Neutrophil (primary cell): ENCODE results near the gene STRA6.

Experiments
- H3K27ac ChIP-seq: fragments of 200-600 bp; sonication (generic); 2 replicates; pipeline ENCODE4 v1.5.1; 2016; ENCODE audit warnings: mild to moderate bottlenecking, moderate library complexity
- H3K27me3 ChIP-seq: fragments of 200-600 bp; sonication (generic); 2 replicates; pipeline ENCODE4 v1.6.0; 2016; ENCODE audit warnings: mild to moderate bottlenecking
- H3K36me3 ChIP-seq: fragments of 200-600 bp; sonication (generic); 2 replicates; pipeline ENCODE4 v1.5.1; 2017
- H3K4me1 ChIP-seq, 2 experiments: fragments of 200-600 bp in 1 of 2; sonication (generic) in 1 of 2; 1 replicate in 1 of 2; 2 replicates in 1 of 2; pipeline versions ENCODE4 v1.5.1 to v1.6.1; 2013 to 2016; ENCODE audit warnings: low read depth in 1 of 2, low read length in 1 of 2, mild to moderate bottlenecking in 1 of 2, moderate library complexity in 1 of 2; ENCODE audit not compliant: control insufficient read depth in 1 of 2, insufficient read depth in 1 of 2
- H3K4me3 ChIP-seq, 2 experiments: fragments of 200-600 bp in 1 of 2; sonication (generic) in 1 of 2; 1 replicate in 1 of 2; 2 replicates in 1 of 2; pipeline ENCODE4 v1.5.1; 2013 to 2016; ENCODE audit warnings: low read depth in 1 of 2, low read length in 1 of 2, mild to moderate bottlenecking in 1 of 2, moderate library complexity in 1 of 2
- H3K9me3 ChIP-seq: fragments of 200-600 bp; sonication (generic); 2 replicates; pipeline ENCODE4 v1.5.1; 2016
- CTCF ChIP-seq: fragments of 200-600 bp; sonication (generic); IDR thresholded peaks from 2 replicates; pipeline ENCODE4 v1.5.1; 2016; ENCODE audit warnings: antibody characterized with exemption

STRA6 gene

GRCh38 chr15:74203914-74204431 is 1.4 kb upstream of the STRA6 start:
- Histone ChIP-seq H3K27ac (no peak overlapping the region), H3K36me3 (no peaks in the 10 kb centered on the region), H3K27me3 (peaks cover 27% of the 10 kb centered on the region), H3K4me1 (no peaks in the 10 kb centered on the region), H3K4me3 (no peak overlapping the region), H3K9me3 (no peaks in the 10 kb centered on the region)
- TF ChIP-seq CTCF: no peak

- H3K9me3 ChIP-seq: no peaks in the 10 kb centered on the region
Observed at GRCh38 chr15:74201710-74202420, 722 bp downstream of the STRA6 start.

GRCh38 chr15:74200871-74201419 is 1.6 kb downstream of the STRA6 start:
- H3K27me3 ChIP-seq: peaks cover 22% of the 10 kb centered on the region
- TF ChIP-seq CTCF: no peak
- H3K9me3 ChIP-seq: no peaks in the 10 kb centered on the region
- H3K36me3 ChIP-seq: no peaks in the 10 kb centered on the region
- H3K27ac ChIP-seq: no peak overlapping the region
- H3K4me1 ChIP-seq: no peaks in the 10 kb centered on the region
- H3K4me3 ChIP-seq: no peak overlapping the region

More at GRCh38 chr15:74201710-74202420, 722 bp downstream of the STRA6 start:
- H3K4me1 ChIP-seq: no peaks in the 10 kb centered on the region
- peaks cover 22% of the 10 kb centered on the region for H3K27me3 ChIP-seq
- no peaks in the 10 kb centered on the region for H3K36me3 ChIP-seq
- H3K4me3 ChIP-seq: no peak overlapping the region
- TF ChIP-seq CTCF: no peak
- H3K27ac ChIP-seq: no peak overlapping the region

GRCh38 chr15:74200412-74200815 is 2.2 kb downstream of the STRA6 start:
- H3K9me3 ChIP-seq: no peaks in the 10 kb centered on the region
- no peaks in the 10 kb centered on the region for H3K4me1 ChIP-seq
- peaks cover 22% of the 10 kb centered on the region for H3K27me3 ChIP-seq
- H3K27ac ChIP-seq: no peak overlapping the region
- H3K4me3 ChIP-seq: no peak overlapping the region
- no peaks in the 10 kb centered on the region for H3K36me3 ChIP-seq
- TF ChIP-seq CTCF: no peak

- Histone ChIP-seq H3K27me3 (peaks cover 21% of the 10 kb centered on the region), H3K4me3 (no peak overlapping the region), H3K36me3 (no peaks in the 10 kb centered on the region), H3K27ac (no peak overlapping the region), H3K9me3 (no peaks in the 10 kb centered on the region), H3K4me1 (no peaks in the 10 kb centered on the region)
- no peak for TF ChIP-seq CTCF
Observed at GRCh38 chr15:74199297-74199652, 3.3 kb downstream of the STRA6 start.
